CD14-positive monocyte (primary cell): Measurements from ENCODE around the gene CYP27A1. TPM values are rescaled to one million over a fixed set of nuclear protein-coding genes. Genes with fewer than 3 reads are reported as not detected.
A peak's percentile ranks its signal among the peaks of the same experiment; 100 is the strongest.

Experiments used
- DNase-seq, 3 donors: peaks; one replicate each; pipeline ENCODE4 v3.0.0-alpha.2; 2011 to 2022
- H2AFZ ChIP-seq: 2 replicates; pipeline ENCODE4 v1.6.0; 2012; ENCODE audit warnings: mild to moderate bottlenecking, low read depth, low read length, inconsistent platforms; ENCODE audit not compliant: insufficient read depth, poor library complexity, severe bottlenecking
- H3K27ac ChIP-seq, 2 donors: 1 replicate in 1 of 2; 2 replicates in 1 of 2; pipeline ENCODE4 v1.5.1; 2012 to 2013; ENCODE audit warnings: low read length in 2 of 2, control low read depth in 1 of 2, inconsistent platforms in 1 of 2, low read depth in 1 of 2, mild to moderate bottlenecking in 1 of 2
- H3K27me3 ChIP-seq, 2 donors: one replicate each; pipeline versions ENCODE4 v1.6.0 to v1.6.1; 2011 to 2013; ENCODE audit warnings: low read length in 2 of 2; ENCODE audit not compliant: control insufficient read depth in 2 of 2, insufficient read depth in 2 of 2
- H3K36me3 ChIP-seq, 2 donors: replicated peaks in 1 of 2; 1 replicate in 1 of 2; 2 replicates in 1 of 2; pipeline versions ENCODE4 v1.5.1 to v1.6.1; 2012 to 2013; ENCODE audit warnings: low read length in 2 of 2, control low read depth in 1 of 2, inconsistent platforms in 1 of 2, mild to moderate bottlenecking in 1 of 2; ENCODE audit not compliant: insufficient read depth in 2 of 2, control insufficient read depth in 1 of 2
- H3K4me1 ChIP-seq, 2 donors: 1 replicate in 1 of 2; 2 replicates in 1 of 2; pipeline versions ENCODE4 v1.5.1 to v1.6.1; 2012 to 2013; ENCODE audit warnings: low read length in 2 of 2, control low read depth in 1 of 2, inconsistent platforms in 1 of 2, mild to moderate bottlenecking in 1 of 2, moderate library complexity in 1 of 2; ENCODE audit not compliant: insufficient read depth in 2 of 2, control insufficient read depth in 1 of 2
- H3K4me2 ChIP-seq: replicated peaks from 2 replicates; pipeline ENCODE3; 2012; ENCODE audit warnings: low read length, moderate library complexity, mild to moderate bottlenecking; ENCODE audit not compliant: poor library complexity, severe bottlenecking; ENCODE audit errors: extremely low read depth
- H3K4me3 ChIP-seq, 3 experiments: fragments of 200-600 bp in 1 of 3; sonication (generic) in 1 of 3; replicated peaks in 1 of 3; 1 replicate in 2 of 3; 2 replicates in 1 of 3; pipeline ENCODE4 v1.5.1; 2011 to 2013; ENCODE audit warnings: low read length in 3 of 3, mild to moderate bottlenecking in 3 of 3, control low read depth in 2 of 3, low read depth in 2 of 3, inconsistent platforms in 1 of 3, moderate library complexity in 1 of 3
- H3K79me2 ChIP-seq: 2 replicates; pipeline ENCODE4 v1.6.0; 2012; ENCODE audit warnings: mild to moderate bottlenecking, control low read depth, inconsistent platforms, low read length, moderate library complexity; ENCODE audit not compliant: insufficient read depth
- H3K9ac ChIP-seq: 2 replicates; pipeline ENCODE4 v1.6.0; 2017; ENCODE audit warnings: low read length, mild to moderate bottlenecking; ENCODE audit not compliant: insufficient read depth, poor library complexity, severe bottlenecking
- H3K9me3 ChIP-seq, 2 donors: replicated peaks in 1 of 2; 1 replicate in 1 of 2; 2 replicates in 1 of 2; pipeline versions ENCODE4 v1.5.1 to v1.6.1; 2012 to 2013; ENCODE audit warnings: low read length in 2 of 2, control low read depth in 1 of 2; ENCODE audit not compliant: control insufficient read depth in 1 of 2, insufficient read depth in 1 of 2
- H4K20me1 ChIP-seq: 2 replicates; pipeline ENCODE4 v1.6.0; 2012; ENCODE audit warnings: mild to moderate bottlenecking, low read length, control low read depth, moderate library complexity; ENCODE audit not compliant: insufficient read depth
- H3K27ac Mint-ChIP-seq, 7 donors: one replicate each; pipeline ENCODE4 v1.8.0; 2020; ENCODE audit warnings: mild to moderate bottlenecking in 7 of 7, mixed read lengths in 7 of 7, moderate library complexity in 6 of 7, inconsistent platforms in 2 of 7
- H3K27me3 Mint-ChIP-seq, 3 donors: one replicate each; pipeline ENCODE4 v1.8.0; 2021 to 2022; ENCODE audit warnings: low read depth in 3 of 3, mild to moderate bottlenecking in 3 of 3, mixed read lengths in 3 of 3, moderate library complexity in 3 of 3, inconsistent platforms in 1 of 3
- H3K36me3 Mint-ChIP-seq, 2 donors: one replicate each; pipeline ENCODE4 v1.8.0; 2020; ENCODE audit warnings: mixed read lengths in 2 of 2, inconsistent platforms in 1 of 2, mild to moderate bottlenecking in 1 of 2
- H3K4me1 Mint-ChIP-seq: one replicate; pipeline ENCODE4 v1.8.0; 2020; ENCODE audit warnings: mild to moderate bottlenecking, mixed read lengths
- H3K4me3 Mint-ChIP-seq, 2 donors: one replicate each; pipeline ENCODE4 v1.8.0; 2020; ENCODE audit warnings: mild to moderate bottlenecking in 2 of 2, mixed read lengths in 2 of 2, moderate library complexity in 1 of 2
- H3K9me3 Mint-ChIP-seq, 7 donors: one replicate each; pipeline ENCODE4 v1.8.0; 2020 to 2022; ENCODE audit warnings: mixed read lengths in 7 of 7, mild to moderate bottlenecking in 6 of 7, moderate library complexity in 6 of 7, inconsistent platforms in 2 of 7
- WGBS: methylation state at CpG from one replicate; pipeline ENCODE4 v1.1.5; 2013; ENCODE audit warnings: missing lambda C conversion rate; ENCODE audit not compliant: insufficient coverage; 5-methylcytosine and 5-hydroxymethylcytosine counted together
- intact Hi-C, 2 donors: fragments of 100-400 bp; cut with micrococcal nuclease; formaldehyde crosslinking; loops; one replicate each; pipeline versions ENCODE4 v1.15.0 to v1.15.1; 2023
- polyA plus RNA-seq, 3 donors: library from polyadenylated mRNA; depleted of rRNA in 1 of 3; unstranded in 2 of 3; stranded (reverse) in 1 of 3; fragments of 300-500 nt in 2 of 3; fragments of >200 nt in 1 of 3; fragmentation: Illumina TruSeq in 2 of 3; gene quantifications; 1 replicate in 2 of 3; 2 replicates in 1 of 3; pipeline ENCODE4 v1.2.3, GENCODE V29; 2012 to 2021
- TF ChIP-seq, protein P1 (sequence below): fragments of 200-600 bp; IDR thresholded peaks from one replicate; pipeline ENCODE4 v1.8.0; 2022; ENCODE audit warnings: antibody characterized with exemption, mild to moderate bottlenecking

CYP27A1 gene
- polyA plus RNA-seq, 3 donors: 151 to 218 (median 214) TPM

DNA sequence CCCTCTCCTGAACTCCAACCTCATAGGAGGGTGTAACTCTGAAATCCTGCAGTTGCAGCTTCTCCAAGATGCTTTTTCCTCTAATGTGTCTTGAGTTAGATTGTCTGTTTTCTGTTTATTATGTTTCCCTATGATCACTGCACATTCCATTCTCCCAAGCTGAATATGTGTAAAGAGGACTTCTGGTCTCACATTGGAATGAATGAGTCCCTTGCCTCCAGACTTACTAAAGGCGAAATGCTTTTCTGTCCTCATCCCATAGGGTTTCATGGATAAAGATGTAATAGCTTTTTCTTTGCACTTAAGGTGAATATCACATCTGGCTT is 35.5 kb upstream of the CYP27A1 start:
- no peaks in the 10 kb centered on the region for H3K9me3 ChIP-seq
- no peak overlapping the region for H2AFZ ChIP-seq
- Mint-ChIP-seq H3K4me3 (no peak overlapping the region), H3K27me3 (peaks cover 0 to 3% (median 2%) of the 10 kb centered on the region in 3 donors), H3K36me3 (peaks cover 71 to 82% of the 10 kb centered on the region in 2 donors), H3K27ac (peak overlapping the region; percentile 96 to 100 (median 100)), H3K4me1 (peaks cover 70% of the 10 kb centered on the region), H3K9me3 (peaks cover 0 to 5% (median 1%) of the 10 kb centered on the region in 7 donors)
- H3K4me1 ChIP-seq: peaks cover 72 to 80% of the 10 kb centered on the region in 2 donors
- H3K27ac ChIP-seq: peak overlapping the region in 1 of 2 donors; percentile 98
- H3K4me2 ChIP-seq: no peak overlapping the region
- H3K79me2 ChIP-seq: peaks cover 12% of the 10 kb centered on the region
- H3K4me3 ChIP-seq: peak overlapping the region in 1 of 3 experiments; percentile 6
- TF ChIP-seq, protein P1, sequence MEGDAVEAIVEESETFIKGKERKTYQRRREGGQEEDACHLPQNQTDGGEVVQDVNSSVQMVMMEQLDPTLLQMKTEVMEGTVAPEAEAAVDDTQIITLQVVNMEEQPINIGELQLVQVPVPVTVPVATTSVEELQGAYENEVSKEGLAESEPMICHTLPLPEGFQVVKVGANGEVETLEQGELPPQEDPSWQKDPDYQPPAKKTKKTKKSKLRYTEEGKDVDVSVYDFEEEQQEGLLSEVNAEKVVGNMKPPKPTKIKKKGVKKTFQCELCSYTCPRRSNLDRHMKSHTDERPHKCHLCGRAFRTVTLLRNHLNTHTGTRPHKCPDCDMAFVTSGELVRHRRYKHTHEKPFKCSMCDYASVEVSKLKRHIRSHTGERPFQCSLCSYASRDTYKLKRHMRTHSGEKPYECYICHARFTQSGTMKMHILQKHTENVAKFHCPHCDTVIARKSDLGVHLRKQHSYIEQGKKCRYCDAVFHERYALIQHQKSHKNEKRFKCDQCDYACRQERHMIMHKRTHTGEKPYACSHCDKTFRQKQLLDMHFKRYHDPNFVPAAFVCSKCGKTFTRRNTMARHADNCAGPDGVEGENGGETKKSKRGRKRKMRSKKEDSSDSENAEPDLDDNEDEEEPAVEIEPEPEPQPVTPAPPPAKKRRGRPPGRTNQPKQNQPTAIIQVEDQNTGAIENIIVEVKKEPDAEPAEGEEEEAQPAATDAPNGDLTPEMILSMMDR: no peak
- H3K36me3 ChIP-seq: peaks cover 45 to 49% of the 10 kb centered on the region in 2 donors
- no peak for DNase-seq
- H3K9ac ChIP-seq: no peak overlapping the region
- intact Hi-C loops: loop anchor here in 1 of 2 donors (5.0 kb wide), 2 partner anchors 36 to 76 kb away; partner anchors contain the start of gene CYP27A1
- no peaks in the 10 kb centered on the region for H4K20me1 ChIP-seq
- H3K27me3 ChIP-seq: no peaks in the 10 kb centered on the region
- no CpG with 5 or more reads among the region's 1 CpG for WGBS

- TF ChIP-seq, protein P1: no peak
- peaks cover 45 to 52% of the 10 kb centered on the region in 2 donors for H3K36me3 ChIP-seq
- peaks cover 12% of the 10 kb centered on the region for H3K79me2 ChIP-seq
- 100% methylated on average over 2 of the region's 10 CpGs for WGBS
- no peak overlapping the region for H3K9ac ChIP-seq
- H3K36me3 Mint-ChIP-seq: peaks cover 72 to 82% of the 10 kb centered on the region in 2 donors
- H4K20me1 ChIP-seq: no peaks in the 10 kb centered on the region
- H3K27me3 ChIP-seq: no peaks in the 10 kb centered on the region
- H2AFZ ChIP-seq: no peak overlapping the region
- H3K27ac Mint-ChIP-seq: peak overlapping the region in 6 of 7 donors; percentile 32 to 100 (median 84)
- H3K4me1 Mint-ChIP-seq: peaks cover 70% of the 10 kb centered on the region
- intact Hi-C loops: loop anchor here in 1 of 2 donors (5.0 kb wide), 2 partner anchors 35 to 75 kb away; partner anchors contain the start of gene CYP27A1
- H3K27me3 Mint-ChIP-seq: peaks cover 0 to 3% (median 2%) of the 10 kb centered on the region in 3 donors
- no peak overlapping the region for H3K4me2 ChIP-seq
- no peak overlapping the region for H3K4me3 ChIP-seq
- no peaks in the 10 kb centered on the region for H3K9me3 ChIP-seq
- DNase-seq: no peak
- peak overlapping the region in 1 of 2 donors; percentile 98 for H3K27ac ChIP-seq
- H3K4me3 Mint-ChIP-seq: no peak overlapping the region
- H3K9me3 Mint-ChIP-seq: peaks cover 0 to 5% (median 1%) of the 10 kb centered on the region in 7 donors
- H3K4me1 ChIP-seq: peaks cover 70 to 77% of the 10 kb centered on the region in 2 donors
Observed at GRCh38 chr2:218746960-218747359, 35.0 kb upstream of the CYP27A1 start.
